Mucosa of gallbladder (tissue), 1 donor: Measurements from ENCODE around the gene SAMSN1. TPM values are rescaled to one million over a fixed set of nuclear protein-coding genes. Genes with fewer than 3 reads are reported as not detected.
"Not testable (repeated sequence)": the region's sequence is repeated elsewhere in the genome, so short reads cannot be mapped to it uniquely, and the experiment has no call there.

Experiments used
- DNase-seq: peaks from one replicate; pipeline ENCODE4 v3.0.0-alpha.2; 2020; ENCODE audit warnings: low spot score
- total RNA-seq: library from RNA; stranded (reverse); gene quantifications from one replicate; pipeline ENCODE4 v1.2.1, GENCODE V29; 2021
- donor health status: DM: no; HTN: no; CAD: no.

The SAMSN1 gene
- total RNA-seq, 1 donor from 2014 or later = 8.8 TPM

GRCh38 chr21:14527696-14528652 is 18.1 kb downstream of the SAMSN1 start:
- no peak for DNase-seq

- no peak for DNase-seq
These were observed 19.0 kb downstream of the SAMSN1 start for GRCh38 chr21:14526836-14527695.

DNA sequence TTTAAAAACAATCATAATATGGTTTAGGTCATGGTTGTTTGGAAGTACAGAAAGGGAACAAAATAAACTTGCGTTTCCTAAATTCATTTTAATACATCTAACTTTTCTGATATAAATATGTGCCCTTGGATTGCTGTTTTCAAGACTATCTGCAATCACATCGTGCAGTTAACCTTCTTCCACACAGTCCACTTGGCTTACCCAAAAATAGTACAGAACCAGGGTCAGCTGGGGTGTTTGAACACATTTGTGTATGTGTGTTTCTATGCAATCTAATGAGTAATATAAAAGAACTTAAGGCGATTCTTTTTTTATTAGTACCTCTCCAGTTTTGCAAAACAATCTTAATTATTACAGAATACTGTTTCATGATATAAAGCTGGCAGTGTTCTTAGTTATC is 19.9 kb downstream of the SAMSN1 start:
- DNase-seq = no peak

- DNase-seq = no peak
These were observed 22.9 kb downstream of the SAMSN1 start for GRCh38 chr21:14523234-14523633.

DNA sequence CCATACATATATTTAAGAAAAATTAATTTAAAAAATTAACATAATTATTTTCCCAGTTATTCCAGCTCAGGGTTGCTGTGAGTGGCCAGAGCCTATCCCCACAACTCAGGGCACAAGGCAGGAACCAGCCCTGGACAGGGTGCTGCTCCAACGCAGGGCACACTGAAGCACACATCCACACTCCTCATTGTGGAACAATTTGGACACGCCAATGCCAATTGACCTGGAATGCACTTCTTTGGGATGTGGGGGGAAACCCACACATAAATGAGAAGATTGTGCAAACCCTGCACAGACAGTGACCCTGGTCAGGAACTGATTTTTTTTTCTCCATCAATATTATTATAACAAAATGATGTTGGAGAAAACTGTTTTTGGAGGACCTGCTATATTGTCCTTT is 23.4 kb downstream of the SAMSN1 start:
- no peak for DNase-seq

DNA sequence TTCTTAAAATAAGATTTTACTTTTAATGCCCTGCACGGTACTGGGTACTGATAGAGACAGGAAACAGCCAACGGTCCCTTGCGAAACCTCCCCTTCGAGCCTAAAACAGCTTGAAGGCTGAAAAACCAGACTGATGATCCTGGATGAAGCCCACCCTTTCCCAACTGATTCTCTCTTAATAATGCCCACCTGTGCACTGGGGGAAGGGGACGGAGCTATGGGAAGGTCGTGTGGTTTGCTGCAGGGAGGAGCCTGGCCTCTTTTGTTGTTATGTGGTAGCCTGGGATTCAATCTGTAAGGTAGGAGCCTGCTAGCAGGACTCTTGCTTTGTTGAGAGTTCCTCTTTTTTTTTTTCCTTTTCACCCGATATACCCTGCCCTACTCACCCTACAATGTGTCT is 25.6 kb downstream of the SAMSN1 start:
- DNase-seq = no peak

DNA sequence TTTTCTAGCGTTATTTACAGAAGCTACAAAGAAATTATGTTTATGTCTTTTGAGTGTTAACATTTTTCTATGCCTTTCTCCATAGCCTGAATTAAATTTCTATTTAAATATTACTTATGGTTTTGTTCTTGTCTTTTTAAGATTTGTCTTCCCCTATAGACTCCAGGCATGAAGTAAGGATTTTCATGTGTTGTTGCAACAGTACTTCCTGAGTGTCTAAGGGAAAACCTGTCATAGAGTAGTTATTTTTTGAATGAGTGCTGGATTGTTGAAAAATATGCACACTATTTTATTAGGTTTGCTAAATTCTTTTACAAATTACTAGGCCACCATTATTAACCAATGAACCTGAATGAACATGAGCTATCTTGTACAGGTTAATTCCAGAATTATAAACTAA is 27.1 kb downstream of the SAMSN1 start:
- no peak for DNase-seq

DNA sequence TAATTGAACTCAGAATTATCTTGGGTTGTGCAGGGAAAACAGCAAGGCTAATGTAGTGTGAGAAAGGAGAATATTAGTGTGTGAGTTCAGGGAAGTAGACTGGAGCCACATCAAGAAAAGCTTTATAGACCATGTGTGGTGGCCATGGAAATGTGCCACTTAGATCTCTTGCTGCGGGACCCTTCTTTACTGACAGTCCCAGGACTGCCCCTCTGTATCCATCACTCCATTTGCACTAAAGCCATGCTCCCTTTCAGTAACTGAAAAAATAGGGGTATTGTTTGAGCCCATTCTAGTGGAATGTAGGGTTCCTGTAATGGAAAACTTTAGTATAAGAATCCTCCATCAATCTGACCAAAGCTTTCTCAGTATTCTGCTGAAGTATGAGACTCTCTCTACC is 32.3 kb downstream of the SAMSN1 start:
- no peak for DNase-seq

GRCh38 chr21:14506859-14507457 is 39.2 kb downstream of the SAMSN1 start:
- DNase-seq = not testable (repeated sequence)

GRCh38 chr21:14500873-14501272 is 45.2 kb downstream of the SAMSN1 start:
- DNase-seq = no peak

- DNase-seq = no peak
These were observed 46.8 kb downstream of the SAMSN1 start for GRCh38 chr21:14499316-14499715.

GRCh38 chr21:14497825-14498224 is 48.3 kb downstream of the SAMSN1 start:
- DNase-seq = no peak

DNA sequence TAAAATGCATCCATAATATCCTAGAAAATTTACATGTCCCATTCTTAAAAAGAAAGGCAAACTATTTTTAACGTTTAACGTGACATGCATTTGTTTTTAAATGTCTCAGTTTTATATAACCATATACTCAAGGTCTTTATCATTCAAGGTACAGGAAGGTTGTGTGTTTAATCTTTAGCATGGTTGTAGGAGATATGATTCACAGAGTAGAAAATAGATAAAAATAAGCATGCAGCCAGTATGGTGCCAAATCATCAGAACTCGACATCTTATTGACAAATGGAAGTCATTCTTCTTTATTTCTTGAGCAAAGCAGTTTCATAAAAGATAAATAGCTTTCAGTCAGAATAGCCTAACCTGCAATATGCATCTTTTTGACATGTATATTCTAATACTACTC is 51.0 kb downstream of the SAMSN1 start:
- DNase-seq = no peak

DNA sequence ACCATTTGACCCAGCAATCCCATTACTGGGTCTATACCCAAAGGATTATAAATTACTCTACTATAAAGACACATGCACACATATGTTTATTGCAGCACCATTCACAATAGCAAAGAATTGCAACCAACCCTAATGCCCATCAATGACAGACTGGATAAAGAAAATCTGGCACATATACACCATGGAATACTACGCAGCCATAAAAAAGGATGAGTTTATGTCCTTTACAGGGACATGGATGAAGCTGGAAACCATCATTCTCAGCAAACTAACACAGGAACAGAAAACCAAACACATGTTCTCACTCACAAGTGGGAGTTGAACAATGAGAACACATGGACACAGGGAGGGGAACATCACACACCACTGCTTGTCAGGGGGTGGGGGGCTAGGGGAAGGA is 51.9 kb downstream of the SAMSN1 start:
- not testable (repeated sequence) for DNase-seq

- no peak for DNase-seq
These were observed 52.4 kb downstream of the SAMSN1 start for GRCh38 chr21:14493731-14494130.

DNA sequence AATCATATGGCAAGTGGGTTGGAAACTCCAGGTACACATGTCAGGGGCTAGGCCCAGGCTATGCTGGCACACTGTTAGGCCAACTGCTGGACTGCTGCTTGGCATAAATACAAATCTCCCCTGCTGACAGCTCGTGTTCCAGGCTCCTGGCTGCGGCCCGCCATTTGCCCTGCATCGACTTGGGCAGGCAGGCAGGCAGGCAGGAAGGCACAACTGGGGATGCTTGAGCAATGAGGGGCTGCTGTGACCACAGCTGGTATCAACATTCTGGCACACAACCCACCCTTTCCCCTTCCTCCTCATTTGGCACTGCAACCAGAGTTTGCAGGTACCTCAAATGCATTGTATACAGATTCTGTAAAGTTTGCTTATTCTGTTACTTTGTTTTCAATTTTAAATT is 53.2 kb downstream of the SAMSN1 start:
- DNase-seq = no peak

GRCh38 chr21:14491269-14491681 is 54.8 kb downstream of the SAMSN1 start:
- DNase-seq = no peak

GRCh38 chr21:14488672-14489204 is 57.4 kb downstream of the SAMSN1 start:
- DNase-seq = no peak

- no peak for DNase-seq
These were observed 58.4 kb downstream of the SAMSN1 start for GRCh38 chr21:14487490-14488432.

- no peak for DNase-seq
These were observed 59.2 kb downstream of the SAMSN1 start for GRCh38 chr21:14486869-14487268.
